NCI-H1417 treated with DMSO at 0.1 percent for 48 hours (cell line): ENCODE data around the gene MBD3L4.
"Not testable (repeated sequence)": the region's sequence is repeated elsewhere in the genome, so short reads cannot be mapped to it uniquely, and the experiment has no call there.

Source experiments
- DNase-seq: peaks from one replicate; lab custom pipeline; 2025; lab: John Stamatoyannopoulos, UW

MBD3L4 gene

DNA sequence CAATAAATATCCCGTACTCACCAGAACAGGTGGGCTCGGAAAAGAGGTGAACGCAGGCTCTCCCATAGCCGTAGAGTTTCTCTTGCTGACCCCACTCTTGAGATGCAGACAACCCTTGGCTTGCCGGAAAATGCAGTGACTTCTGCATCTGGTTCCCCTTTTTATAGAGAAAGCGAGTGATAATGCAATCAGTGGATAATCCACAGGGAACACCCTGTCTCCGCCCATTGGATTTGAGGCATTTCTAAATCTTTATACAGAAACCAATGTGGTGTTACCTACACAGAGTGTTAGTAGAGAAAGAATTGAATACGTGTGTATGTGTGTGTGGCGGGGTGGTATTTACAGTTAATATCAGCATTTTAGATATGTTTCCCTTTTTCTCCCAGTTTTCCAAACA, at the start of gene MBD3L4:
MBD3L4 (minus strand) TSS at position 101 of the 400 bp plus-strand sequence; CDS start at position 66, 35 bp downstream.
- DNase-seq, result not testable (repeated sequence)

DNA sequence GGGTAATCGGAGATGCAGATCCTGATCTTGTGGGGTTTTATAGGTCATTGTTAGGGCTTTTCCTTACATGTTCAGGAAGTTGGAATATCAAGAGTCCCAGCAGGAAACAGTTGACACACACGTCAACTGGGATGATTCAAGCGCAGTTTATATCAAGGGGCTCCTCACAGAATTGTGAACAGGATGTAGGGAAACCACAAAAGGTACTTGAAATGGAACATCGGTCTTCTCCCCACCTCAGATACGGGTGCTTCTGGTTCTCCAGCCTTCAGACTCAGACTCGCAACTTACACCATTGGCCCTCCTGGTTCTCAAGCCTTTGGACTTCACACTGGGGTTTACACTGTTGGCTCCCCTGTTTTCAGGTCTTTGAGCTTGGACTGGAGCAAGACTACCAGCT, 49.0 kb upstream of the MBD3L4 start:
- no peak for DNase-seq

DNA sequence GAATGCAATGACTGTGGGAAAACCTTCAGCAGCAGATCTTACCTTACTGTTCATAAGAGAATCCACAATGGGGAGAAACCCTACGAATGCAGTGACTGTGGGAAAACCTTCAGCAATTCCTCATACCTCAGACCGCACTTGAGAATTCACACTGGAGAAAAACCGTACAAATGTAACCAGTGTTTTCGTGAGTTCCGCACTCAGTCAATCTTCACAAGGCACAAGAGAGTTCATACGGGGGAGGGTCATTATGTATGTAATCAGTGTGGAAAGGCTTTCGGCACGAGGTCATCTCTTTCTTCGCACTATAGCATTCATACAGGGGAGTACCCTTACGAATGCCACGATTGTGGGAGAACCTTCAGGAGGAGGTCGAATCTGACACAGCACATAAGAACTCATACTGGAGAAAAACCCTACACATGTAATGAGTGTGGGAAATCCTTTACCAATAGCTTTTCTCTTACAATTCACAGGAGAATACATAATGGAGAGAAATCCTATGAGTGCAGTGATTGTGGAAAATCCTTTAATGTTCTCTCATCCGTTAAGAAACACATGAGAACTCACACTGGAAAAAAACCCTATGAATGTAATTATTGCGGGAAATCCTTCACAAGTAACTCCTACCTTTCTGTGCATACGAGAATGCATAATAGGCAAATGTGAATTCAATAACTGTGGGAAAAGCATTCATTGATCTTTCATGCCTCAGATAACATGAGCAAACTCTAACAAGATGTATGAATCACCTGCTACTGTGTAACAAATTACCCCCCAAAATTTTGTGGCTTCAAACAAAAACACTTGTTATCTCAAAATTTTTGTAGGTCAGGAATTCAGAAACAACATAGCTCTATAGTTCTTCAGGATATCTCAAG, 43.3 kb upstream of the MBD3L4 start:
- no peak for DNase-seq

DNA sequence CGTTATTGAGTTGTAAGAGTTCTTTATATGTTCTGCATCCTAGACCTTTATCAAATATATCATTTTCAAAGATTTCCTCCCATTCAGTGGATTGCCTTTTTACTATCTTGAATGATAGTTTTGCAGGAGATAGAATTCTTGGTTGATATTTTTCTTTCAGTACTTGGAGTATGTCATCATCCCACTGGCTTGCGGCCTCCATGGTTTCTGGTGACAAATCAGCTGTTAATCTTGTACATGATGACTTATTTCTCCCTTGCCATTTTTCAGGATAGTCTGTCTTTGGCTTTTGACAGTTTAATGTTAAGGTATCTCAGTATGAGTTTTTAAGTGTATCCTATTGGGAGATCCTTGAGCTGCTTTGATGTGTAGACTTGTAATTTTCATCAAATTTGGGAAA, 38.0 kb upstream of the MBD3L4 start:
- DNase-seq, result no peak

DNA sequence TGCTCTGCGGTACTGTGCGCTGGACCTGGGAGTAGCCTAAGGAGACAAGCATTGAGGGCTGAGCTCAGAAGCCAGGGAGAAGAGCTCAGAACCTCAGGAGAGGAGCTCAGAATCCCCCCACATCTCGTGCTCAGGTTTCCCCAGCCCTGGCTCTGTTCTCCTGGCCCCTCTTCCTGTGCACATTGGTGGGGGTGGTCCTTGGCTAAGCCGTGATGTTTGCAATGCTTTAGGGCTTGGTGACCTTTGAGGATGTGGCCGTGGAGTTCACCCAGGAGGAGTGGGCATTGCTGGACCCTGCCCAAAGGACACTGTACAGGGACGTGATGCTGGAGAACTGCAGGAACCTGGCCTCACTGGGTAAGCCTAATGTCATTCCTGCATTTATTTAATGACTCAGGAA, 36.2 kb upstream of the MBD3L4 start:
- DNase-seq, result no peak

DNA sequence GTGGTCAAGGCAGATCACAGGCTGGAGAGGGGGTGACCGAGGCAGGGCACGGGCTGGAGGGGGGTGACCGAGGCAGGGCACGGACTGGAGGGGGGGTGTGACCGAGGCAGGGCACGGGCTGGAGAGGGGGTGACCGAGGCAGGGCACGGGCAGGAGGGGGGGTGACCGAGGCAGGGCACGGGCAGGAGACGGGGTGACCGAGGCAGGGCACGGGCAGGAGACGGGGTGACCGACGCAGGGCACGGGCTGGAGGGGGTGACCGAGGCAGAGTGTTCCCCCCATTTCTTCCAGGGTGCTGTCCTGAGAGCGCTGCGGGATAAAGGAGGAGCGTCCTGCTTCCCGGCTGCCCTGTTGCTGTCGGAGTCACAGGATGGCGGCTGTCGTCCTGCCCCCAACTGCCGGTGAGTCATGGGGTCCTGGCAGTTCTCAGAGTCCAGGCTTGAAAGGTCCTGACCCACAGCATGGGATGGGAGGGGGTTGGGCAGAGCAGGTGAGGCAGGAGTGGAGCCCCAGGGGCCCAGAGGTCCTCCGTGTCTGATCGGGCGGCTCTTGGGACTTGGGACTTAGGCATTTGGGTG, 34.8 kb upstream of the MBD3L4 start:
- DNase-seq, result no peak

DNA sequence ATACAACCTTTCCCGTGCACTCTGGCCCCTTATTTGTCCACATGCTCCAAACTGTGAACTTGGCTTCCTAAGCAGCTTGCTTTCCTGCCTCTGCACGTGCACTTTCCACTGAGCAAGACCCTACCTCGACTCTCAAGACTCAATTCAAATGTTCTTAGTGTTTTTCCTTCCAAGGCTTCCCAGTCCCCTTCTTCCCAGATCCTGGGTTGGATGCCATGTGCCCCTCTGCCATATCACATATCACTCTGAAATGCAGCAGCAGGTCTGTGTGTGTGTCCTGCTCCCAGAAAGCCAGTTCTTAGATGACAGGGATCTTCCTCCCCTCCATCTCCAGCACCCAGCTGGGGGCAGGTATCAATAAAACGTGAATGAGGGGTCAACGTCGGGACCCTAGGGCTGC, 32.6 kb upstream of the MBD3L4 start:
- no peak for DNase-seq

DNA sequence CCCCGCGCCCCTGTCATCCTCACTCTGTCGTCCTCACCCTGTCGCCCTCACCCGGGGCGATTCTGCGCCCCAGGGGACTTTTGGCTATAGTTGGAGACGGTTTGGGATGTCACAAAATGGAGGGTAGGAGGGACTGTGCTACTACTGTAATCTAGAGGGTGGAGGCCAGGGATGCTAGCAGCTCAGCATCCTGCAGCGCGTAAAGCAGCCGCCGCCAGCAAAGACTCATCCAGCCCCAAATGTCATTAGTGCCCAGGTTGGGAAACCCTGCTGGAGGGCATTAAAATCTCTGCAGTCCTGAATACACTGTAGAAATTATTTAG, 29.9 kb upstream of the MBD3L4 start:
- DNase-seq, result no peak

DNA sequence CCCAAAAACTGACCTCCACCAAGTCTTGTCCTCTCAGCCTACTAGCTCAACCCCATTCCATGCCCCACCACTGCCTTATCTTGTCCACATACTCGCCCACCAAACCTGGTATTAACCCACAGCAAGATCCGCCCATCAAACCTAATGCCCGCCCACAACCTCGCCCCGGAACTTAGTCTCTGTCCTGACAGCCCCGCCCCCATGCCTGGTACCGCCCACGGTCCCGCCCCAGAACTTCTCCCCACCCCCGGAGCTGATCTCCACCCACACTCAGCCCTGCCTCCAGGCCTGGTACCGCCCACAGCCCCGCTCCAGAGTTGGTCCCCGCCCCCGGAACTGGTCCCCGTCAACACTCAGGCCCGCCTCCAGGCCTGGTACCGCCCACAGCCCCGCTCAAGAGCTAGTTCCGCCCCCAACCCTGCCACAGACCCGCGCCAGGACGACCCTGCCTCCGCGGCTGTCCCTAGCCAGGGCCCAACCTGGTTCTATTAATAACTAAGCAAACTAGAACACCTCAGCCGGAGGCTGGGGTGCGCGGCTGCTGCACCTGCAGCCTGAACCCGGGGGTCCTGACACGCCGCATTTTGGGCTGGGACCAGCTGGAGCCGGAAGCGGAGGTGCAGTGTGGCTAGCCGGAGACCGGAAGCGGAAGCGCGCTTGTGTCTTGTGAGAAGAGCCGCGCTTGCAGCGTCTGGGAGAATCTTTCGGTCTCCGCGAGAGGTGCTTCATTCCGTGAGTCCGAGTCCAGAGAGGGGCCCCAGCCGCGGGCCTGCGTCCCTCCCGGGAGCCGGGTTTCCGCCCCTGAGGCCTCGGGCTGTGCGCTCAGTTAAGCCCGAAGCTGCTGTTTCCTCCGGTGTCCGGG, 29.3 kb upstream of the MBD3L4 start, which contains the start of gene ZNF557:
ZNF557 (plus strand) TSS at position 662 of the 862 bp plus-strand sequence. CDS start 5,372 bp downstream, outside the sequence.
- peak; percentile 88 for DNase-seq

DNA sequence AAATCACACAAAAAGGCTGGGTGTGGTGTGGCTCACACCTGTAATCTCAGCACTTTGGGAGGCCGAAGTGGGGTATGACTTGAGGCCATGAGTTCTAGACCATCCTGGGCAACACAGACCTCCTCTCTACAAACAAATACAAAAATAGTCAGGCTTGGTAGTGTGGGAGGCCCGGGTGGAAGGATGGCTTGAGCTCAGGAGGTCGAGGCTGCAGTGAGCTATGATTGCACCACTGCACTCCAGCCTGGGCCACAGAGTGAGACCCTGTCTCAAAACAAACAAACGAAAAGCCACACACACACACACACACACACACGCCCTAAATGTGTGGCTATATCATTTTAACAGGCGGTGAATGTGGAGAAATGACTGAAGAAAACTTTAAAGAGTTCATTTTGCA, 28.6 kb upstream of the MBD3L4 start:
- no peak for DNase-seq

DNA sequence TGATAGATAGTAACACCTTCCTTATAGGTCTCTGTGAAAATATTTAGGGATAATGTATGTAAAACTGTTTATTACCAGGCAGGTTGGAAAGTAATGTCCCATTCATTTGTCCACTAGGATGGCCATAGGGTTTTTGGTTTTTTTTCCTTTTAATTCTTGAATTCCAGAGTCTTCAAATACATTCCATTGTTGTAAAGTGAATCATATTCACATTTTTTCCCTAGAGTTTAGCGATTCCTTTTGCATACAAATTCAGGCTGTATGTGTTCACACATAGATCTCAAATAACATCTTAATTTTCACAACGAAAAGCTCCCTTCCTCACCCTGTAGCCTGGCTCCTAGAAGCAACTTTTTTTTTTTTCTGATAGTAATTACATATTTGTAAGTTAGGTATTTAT, 27.7 kb upstream of the MBD3L4 start:
- no peak for DNase-seq

DNA sequence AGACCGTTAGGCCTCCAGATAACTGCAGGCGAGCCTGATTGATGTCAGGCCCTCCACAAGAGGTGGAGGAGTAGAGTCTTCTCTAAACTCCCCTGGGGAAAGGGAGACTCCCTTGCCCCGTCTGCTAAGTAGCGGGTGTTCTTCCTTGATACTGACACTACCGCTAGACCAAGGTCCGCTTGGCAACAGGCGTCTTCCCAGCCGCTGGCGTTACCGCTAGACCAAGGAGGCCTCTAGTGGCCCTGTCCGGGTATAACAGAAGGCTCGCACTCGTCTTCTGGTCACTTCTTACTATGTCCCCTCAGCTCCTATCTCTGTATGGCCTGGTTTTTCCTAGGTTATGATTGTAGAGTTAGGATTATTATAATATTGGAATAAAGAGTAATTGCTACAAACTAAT, 27.1 kb upstream of the MBD3L4 start:
- not testable (repeated sequence) for DNase-seq

DNA sequence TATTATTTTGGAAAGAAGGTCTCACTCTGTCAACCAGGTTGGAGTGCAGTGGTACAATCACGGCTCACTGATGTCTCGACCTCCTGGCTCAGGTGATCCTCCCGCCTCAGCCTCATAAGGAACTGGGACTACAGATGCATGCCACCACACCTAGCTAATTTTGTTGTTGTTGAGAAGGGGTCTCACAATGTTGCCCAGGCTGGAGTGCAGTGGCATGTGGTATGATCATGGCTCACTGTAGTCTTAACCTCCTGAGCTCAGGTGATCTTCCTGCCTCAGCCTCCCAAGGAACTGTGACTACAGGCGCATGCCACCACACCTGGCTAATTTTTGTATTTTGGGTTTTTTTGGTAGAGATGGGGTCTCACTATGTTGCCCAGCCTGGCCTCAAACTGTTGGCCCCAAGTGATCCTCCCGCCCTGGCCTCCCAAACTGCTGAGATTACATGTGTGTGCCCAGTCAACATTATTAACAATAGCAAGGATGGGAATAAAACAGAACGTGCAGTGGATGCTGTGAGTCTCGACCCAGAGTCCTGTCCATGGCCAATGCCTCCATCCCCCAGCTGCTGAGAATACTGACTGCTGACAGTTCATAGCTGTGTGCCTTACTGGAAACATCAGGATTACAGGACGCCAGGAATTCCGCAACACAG, 23.9 kb upstream of the MBD3L4 start:
- no peak for DNase-seq

DNA sequence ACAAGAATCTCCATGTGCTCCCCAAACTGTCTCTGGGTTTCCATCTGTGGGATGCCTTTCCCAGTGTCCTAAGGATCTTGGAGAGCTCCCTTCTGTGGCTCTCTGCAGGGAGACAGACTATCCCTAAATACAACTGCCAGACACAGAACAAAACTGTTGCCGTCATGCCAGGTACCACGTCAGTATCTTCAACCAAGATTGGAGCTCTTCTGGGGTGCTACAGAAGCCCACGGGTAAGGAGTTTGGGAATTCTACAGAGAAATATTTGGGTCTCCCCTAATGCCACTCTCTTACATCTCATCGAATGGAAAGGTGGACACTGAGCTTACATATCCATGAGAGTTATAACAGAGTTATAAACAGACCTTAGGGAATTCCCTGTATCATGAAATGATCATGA, 23.4 kb upstream of the MBD3L4 start:
- DNase-seq, result no peak

DNA sequence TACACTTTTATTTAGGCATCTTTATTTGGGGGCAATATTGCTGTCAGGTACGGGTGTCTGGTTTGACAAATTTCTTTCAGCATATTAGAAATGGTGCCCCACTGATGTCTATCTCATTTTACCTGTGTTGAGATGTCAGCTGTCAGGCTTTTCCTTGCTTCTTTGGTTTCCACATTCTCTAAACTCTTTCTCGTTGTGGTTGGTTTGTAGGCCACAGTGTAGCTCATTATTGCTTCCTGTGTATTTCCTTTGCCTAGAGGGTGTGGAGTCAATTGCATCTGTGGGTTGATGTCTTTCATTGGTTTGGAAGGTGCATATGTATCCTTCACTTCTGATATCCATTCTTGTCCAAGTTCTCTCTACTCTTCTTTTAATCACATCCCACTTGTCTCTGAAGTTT, 20.0 kb upstream of the MBD3L4 start:
- DNase-seq, result not testable (repeated sequence)

DNA sequence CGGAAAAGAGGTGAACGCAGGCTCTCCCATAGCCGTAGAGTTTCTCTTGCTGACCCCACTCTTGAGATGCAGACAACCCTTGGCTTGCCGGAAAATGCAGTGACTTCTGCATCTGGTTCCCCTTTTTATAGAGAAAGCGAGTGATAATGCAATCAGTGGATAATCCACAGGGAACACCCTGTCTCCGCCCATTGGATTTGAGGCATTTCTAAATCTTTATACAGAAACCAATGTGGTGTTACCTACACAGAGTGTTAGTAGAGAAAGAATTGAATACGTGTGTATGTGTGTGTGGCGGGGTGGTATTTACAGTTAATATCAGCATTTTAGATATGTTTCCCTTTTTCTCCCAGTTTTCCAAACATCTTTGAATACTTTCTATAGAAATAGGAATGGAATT, 18.6 kb upstream of the MBD3L4 start, which contains the start of gene MBD3L3:
MBD3L3 (minus strand) TSS at position 101 of the 400 bp plus-strand sequence; CDS start at position 30, 71 bp downstream.
- not testable (repeated sequence) for DNase-seq

DNA sequence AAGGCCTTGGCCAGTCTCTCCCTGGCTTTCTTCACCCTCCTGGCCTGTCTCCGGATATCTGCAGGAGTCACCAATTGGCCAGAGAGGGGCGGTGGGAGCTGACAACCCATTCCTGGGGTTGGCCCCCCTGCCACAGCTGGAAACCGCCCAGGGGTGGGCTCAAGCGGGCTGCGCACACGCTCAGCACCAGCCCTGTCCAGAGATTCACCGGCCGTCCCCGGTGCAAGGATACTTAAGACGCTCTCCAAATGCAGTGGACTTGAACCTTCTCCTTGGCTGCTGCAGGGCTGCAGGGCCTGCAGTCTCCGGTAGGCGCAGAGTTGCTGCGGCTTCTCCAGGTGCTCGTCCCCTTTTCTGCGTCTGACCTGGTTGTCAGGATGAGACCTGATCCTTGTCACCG, 16.4 kb upstream of the MBD3L4 start:
- not testable (repeated sequence) for DNase-seq

DNA sequence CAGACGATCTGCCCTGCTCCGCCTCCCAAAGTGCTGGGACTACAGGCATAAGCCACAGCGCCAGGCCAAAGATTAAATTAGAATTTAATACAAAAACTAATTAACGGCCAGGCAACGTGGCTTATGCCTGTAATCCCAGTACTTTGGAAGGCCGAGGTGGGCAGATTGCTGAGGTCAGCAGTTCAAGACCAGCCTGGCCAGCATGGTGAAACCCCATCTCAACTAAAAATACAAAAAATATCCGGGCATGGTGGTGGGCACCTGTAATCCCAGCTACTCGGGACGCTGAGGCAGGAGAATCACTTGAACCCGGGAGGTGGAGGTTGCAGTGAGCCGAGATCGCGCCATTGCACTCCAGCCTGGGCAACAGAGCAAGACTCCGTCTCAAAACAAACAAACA, 15.7 kb upstream of the MBD3L4 start:
- DNase-seq, result not testable (repeated sequence)

DNA sequence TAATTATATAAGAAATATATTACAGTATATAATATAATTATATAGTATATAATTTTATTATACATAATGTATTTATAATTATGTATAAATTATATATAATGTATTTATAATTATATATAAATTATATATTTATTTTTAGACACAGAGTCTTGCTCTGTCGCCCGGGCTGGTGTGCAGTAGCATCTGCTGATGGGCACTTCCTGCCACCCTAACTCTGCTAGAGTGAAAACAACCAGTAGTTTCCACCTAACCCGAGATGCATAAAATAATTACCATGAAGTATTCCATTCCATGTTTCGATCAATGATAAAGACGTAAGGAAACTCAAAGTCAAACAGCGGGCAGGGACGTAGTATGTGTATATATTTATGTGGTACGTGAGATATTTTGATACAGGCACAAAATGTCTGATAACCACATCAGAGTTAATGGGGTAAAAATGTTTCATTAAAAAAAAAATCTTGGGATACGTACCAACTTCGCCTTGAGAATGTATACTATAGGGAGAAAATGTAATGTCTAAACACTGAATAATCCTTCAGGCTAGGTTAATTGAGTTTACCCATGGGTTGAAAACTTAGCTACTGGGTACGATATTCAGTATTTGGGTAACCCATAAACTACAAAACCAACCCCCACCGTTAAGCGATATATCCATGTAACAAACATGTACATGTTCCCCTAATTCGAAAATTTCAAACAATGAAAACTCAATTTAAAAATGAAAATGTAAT, 14.8 kb upstream of the MBD3L4 start:
- DNase-seq, result not testable (repeated sequence)

DNA sequence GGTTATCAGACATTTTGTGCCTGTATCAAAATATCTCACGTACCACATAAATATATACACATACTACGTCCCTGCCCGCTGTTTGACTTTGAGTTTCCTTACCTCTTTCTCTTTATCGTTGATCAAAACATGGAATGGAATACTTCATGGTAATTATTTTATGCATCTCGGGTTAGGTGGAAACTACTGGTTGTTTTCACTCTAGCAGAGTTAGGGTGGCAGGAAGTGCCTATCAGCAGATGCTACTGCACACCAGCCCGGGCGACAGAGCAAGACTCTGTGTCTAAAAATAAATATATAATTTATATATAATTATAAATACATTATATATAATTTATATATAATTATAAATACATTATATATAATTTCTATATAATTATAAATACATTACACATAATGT, 12.9 kb upstream of the MBD3L4 start:
- DNase-seq, result not testable (repeated sequence)

DNA sequence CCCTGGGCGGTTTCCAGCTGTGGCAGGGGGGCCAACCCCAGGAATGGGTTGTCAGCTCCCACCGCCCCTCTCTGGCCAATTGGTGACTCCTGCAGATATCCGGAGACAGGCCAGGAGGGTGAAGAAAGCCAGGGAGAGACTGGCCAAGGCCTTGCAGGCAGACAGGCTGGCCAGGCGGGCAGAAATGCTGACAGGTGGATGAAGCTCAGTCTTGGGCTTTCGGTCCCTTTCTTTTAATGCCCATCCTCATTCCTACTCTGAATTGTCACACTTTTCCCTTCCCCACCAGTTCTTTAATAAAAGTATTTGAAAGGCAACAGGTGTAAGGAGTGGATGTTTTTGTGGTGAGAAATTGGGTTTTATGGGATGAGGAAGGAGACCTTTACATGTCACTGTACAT, 11.4 kb upstream of the MBD3L4 start:
- DNase-seq, result not testable (repeated sequence)
